Kidney glomerular epithelial cell (primary cell): ENCODE data around the gene GPR157.

Experiments used
- DNase-seq: peaks from one replicate; lab custom pipeline; 2025; lab: John Stamatoyannopoulos, UW

The GPR157 gene

GRCh38 chr1:9061252-9061960, 67.5 kb downstream of the GPR157 start:
- no peak for DNase-seq

GRCh38 chr1:9059891-9060744, 68.8 kb downstream of the GPR157 start:
- DNase-seq: no peak

- no peak for DNase-seq
These were observed 70.4 kb downstream of the GPR157 start for GRCh38 chr1:9058465-9058864.

GRCh38 chr1:9057851-9058250, 71.1 kb downstream of the GPR157 start:
- no peak for DNase-seq

- no peak for DNase-seq
These were observed 76.4 kb downstream of the GPR157 start for GRCh38 chr1:9052272-9053049.

- no peak for DNase-seq
These were observed 77.5 kb downstream of the GPR157 start for GRCh38 chr1:9051379-9051778.

- DNase-seq: no peak
These were observed 78.1 kb downstream of the GPR157 start for GRCh38 chr1:9050803-9051202.
